ENCODE measurements around the gene APOBEC3G. TPM values are rescaled to one million over a fixed set of nuclear protein-coding genes. Genes with fewer than 3 reads are reported as not detected.
"Not testable (repeated sequence)": the region's sequence is repeated elsewhere in the genome, so short reads cannot be mapped to it uniquely, and the experiment has no call there.

APOBEC3G gene
- total RNA-seq, 1 experiment from 2014 or later: 23.6 TPM

DNA sequence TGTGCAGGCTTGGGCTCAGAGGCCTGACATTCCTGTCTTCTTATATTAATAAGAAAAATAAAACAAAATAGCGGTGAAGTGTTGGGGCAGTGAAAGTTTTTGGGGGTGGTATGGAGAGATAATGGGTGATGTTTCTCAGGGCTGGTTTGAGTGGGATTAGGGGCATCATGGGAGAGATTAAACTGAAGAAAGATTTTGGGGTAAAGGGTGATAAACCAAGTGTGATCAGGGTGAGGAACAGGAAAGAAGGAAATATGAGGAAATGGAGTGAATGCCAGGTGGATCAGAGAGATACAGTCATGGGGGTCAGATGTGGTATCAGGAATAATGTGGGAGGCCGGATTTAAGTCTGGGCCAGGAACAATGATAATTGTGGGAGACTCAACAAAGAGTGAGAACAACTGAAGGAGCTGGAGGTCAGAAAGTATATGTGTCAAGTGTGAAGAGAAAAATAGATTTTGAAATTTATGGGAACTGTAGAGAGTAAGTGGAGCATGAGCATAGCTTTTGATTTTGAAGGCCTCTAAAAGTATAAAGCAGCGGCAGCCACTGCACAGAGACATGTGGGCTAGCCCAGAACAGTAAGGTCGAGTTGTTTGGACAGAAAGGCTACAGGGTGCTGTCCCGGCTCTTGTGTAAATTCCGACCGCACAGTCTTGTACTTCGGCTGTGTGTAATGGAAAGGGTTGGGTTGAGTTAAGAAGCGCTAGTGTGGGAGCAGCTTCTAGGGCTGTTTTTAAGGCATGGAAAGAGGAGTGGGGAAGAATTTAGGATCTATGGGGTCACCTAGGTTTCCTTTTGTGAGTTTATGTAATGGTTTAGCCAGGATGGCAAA is 10.4 kb upstream of the APOBEC3G start:
- DNase-seq (ENCODE audit: low spot score): not testable (repeated sequence)

DNA sequence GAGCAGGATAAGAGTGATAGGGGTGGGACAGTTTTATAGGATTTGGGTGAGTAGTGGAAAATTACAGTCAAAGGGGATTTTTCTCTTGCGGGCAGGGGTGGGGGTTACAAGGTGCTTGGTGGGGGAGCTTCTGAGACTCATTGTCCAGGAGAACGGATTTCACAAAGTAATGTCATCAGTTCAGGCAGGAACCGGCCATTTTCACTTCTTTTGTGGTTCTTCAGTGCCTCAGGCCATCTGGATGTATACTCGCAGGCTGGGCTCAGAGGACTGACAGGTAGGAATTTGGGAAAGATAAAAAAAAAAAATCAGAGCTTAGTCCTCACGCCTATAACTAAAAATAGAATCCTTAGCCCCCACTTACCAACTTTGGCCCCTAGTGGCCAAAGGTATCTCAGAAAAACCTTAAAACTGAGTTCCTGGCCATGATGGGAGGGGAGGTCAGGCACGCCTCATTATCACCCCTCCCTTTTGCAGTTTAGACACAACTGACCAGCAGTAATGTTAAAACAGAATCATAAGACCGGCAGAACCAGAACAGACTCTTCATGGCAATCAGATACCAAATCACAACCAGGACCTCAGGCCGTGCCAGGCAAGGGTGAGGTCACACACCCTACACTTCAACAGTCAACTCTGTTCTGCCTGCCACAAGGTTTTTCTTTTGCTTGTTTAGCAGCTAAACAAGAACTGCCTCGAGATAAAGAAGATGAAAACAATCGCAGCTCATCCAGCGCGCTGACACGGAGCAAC is 8.9 kb upstream of the APOBEC3G start:
- no peak for DNase-seq (ENCODE audit: low spot score)

DNA sequence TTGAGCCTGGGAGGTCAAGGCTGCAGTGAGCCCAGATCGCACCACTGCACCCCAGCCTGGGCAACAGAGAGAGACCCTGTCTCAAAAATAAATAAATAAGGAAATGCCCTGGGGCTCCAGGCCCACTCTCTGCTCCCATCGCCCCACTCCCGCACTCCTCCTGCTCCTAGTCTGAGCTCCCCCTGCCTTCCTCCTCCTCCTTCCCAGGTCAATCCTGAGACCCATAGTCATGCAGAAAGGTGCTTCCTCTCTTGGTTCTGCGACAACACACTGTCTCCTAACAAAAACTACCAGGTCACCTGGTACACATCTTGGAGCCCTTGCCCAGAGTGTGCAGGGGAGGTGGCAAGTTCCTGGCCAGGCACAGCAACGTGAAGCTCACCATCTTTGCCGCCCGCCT is 6.9 kb upstream of the APOBEC3G start:
- no peak for DNase-seq (ENCODE audit: low spot score)

DNA sequence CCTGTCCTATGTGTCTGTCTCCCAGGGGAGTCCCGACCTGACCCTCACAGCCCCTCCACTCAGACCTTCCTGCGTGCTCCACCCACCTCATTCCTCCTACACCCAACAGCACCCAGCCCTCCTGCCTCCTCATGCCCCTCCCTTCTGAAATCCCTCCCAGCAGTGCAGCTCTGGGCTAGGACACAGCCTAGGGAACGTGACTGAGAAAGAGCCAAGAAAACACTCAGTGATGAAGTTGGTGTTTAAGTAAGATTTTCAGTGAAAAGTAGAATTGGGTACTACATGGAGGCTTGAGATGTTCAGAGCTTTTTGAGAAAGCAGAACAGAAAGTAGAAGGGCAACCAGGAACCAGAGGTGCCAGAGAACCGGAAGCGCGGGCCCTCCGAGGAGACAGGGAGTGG is 4.5 kb upstream of the APOBEC3G start:
- DNase-seq (ENCODE audit: low spot score): not testable (repeated sequence)

DNA sequence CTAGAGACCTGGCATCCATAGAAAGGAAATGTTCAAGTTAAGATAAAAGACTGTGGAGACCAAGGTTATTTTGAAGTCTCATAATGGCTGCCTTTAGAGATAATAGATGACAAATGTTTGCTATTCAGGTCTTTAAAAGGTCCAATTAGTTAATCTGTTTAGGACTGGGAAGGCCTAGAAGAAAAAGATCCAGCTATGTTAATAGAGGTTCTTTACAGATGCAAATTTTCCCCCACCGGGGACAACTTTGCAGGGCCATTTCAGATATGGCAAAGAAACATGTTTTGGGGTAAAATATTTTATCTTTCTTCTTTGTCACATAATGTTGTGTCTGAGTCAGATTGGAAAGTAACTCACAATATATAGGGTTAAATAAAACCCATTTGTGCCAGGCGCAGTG is 3.1 kb upstream of the APOBEC3G start:
- no peak for DNase-seq (ENCODE audit: low spot score)

DNA sequence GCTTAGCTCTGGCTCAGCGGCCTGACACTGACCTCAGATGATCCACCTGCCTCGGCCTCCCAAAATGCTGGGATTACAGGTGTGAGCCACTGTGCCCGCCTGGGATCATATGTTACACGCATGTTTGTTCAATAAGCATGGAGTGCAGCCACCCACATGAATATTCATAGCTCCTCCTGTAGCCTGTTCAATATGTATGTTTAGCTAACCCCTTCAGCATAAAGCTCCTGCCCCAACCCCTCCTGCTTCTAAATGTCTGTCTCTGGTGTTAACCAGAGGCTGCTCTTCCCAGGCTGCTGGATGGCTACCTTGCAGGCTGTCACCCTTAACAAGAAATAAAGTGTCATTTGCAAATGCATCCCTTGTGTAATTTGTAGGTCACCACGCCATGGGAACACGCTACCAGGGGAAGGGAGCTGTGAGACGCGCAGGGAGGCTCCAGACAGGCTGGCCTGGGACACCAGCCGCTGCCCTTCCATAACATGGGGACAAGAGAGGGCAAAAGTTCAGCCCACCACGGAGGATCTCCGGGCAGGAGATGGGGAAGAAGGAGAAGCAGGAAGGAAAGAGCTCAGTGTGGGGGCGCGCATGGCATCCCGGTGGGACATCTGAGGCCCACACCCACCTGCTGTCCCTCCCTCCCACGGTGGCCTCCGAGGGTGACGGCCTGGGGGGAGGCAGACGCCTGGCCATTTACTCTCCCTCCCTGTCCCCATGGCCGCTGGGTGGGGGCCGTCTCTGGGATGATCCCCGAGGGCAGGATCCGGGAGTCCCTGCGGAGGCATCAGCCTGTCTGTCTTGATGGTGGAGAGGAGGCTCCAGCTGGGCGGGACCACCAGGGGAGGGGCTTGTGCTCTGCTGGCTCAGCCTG is 685 bp upstream of the APOBEC3G start:
- not testable (repeated sequence) for DNase-seq (ENCODE audit: low spot score)

DNA sequence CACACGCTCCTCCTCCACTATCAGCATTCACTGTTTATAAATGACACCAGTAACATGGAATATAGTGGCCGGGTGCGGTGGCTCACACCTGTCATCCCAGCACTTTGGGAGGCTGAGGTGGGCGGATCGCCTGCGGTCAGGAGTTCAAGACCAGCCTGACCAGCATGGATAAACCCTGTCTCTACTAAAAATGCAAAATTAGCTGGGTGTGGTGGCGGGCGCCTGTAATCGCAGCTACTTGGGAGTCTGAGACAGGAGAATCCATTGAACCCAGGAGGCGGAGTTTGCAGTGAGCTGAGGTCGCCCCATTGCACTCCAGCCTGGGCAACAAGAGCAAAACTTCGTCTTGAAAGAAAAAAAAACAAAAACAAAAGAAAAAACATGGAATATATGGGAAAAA is 837 bp downstream of the APOBEC3G start:
- not testable (repeated sequence) for DNase-seq (ENCODE audit: low spot score)

DNA sequence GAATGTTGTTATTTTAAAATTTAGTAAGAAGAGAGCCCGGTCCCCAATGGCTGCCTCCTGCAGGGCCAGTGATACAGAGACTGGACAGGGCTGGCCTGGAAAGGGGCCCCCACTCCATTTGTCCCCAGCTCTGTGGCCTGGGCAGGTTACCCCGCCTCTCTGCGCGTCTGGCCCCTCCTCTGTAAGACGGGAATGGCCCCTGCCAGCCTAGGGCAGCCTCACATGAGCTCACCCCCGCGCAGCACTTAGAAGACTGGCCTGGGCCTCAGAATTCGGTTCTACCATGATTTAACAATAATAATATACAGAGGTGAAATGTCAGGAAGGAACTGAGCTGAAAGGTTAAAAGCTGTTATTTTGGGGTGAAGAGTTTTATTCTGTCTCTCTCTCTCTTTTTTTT is 1.3 kb downstream of the APOBEC3G start:
- no peak for DNase-seq (ENCODE audit: low spot score)

DNA sequence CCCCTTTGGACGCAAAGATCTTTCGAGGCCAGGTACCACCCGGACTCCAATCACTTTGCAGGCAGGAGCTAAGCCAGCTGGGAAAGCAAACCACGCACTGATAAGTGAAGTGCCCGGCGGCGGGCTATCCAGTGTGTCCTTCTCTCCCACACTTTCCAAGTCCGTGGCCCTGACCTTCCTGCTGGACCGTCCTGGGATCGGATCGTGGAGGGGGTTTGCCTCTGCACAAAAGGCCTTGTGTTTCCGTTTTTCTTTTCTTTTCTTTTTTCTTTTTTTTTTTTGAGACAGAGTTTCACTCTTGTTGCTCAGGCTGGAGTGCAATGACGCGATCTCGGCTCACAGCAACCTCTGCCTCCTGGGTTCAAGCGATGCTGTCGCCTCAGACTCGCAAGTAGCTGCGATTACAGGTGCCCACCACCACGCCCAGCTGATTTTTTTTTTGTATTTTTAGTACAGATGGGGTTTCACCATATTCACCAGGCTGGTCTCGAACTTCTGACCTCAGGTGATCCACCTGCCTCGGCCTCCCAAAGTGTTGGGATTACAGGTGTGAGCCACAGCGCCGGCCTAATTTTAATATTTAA is 2.1 kb downstream of the APOBEC3G start:
- not testable (repeated sequence) for DNase-seq (ENCODE audit: low spot score)

DNA sequence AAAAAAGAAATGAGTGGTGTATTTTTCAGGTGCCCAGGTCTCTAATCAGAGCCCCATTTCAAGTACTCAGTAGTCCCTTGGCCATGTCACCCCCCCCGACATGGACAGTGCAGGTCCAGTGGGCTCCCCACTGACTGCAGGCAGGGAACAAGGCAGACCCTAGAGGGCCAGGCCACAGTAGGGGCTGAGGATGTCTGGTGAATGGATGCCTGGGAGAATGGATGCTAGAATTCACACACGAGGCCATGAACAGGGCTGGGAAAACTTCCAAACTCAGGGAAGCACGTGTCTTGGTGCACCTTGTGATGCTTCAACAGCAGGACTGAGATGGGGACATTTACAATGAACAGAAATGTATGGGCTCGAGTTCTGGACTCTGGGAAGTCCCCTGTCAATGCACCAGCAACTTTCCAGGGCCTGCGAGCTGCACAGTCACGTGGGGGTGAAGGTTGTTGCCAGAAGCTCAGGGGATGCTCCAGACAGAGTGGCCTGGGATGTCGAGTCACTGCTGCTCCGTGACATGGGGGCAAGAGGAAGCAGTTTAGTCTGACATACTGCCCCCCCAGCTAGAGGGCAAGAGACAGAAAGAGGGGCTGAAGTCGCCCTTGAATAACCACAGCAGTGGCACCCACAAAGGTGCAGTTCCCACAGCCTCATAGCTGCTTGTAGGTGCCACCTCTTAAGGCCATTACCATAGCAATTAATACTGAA is 3.1 kb downstream of the APOBEC3G start:
- DNase-seq (ENCODE audit: low spot score): no peak

DNA sequence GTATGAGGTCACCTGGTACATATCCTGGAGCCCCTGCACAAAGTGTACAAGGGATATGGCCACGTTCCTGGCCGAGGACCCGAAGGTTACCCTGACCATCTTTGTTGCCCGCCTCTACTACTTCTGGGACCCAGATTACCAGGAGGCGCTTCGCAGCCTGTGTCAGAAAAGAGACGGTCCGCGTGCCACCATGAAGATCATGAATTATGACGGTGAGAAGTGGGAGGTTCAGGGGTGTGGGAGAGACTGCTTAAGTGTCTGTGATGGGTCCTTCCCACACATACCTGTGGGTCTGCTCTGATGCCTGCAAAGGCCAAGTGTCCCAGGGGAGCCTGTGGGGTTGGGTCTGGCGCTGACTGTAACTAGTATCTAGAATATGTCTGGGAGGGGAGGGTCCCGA is 3.9 kb downstream of the APOBEC3G start:
- DNase-seq (ENCODE audit: low spot score): no peak

DNA sequence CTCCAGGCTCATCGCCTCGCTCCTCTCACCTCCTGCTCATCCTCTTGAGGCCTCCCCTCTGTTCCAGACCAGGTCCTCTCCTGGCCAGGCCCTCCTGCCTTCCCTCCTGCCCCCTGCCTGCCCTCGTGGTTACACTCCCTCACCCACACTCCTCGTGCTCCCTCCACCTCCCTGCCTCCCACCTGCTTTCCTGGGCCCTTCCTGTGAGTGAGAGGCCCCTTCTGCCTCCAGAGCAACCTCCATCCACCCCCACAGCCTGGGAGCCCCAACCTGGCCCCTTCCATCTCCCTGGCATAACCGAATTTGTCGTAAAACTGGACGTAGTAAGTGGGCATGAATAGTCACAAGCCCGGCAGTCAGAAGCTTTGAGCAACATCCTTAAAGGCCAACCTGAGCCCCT is 4.5 kb downstream of the APOBEC3G start:
- DNase-seq (ENCODE audit: low spot score): no peak

DNA sequence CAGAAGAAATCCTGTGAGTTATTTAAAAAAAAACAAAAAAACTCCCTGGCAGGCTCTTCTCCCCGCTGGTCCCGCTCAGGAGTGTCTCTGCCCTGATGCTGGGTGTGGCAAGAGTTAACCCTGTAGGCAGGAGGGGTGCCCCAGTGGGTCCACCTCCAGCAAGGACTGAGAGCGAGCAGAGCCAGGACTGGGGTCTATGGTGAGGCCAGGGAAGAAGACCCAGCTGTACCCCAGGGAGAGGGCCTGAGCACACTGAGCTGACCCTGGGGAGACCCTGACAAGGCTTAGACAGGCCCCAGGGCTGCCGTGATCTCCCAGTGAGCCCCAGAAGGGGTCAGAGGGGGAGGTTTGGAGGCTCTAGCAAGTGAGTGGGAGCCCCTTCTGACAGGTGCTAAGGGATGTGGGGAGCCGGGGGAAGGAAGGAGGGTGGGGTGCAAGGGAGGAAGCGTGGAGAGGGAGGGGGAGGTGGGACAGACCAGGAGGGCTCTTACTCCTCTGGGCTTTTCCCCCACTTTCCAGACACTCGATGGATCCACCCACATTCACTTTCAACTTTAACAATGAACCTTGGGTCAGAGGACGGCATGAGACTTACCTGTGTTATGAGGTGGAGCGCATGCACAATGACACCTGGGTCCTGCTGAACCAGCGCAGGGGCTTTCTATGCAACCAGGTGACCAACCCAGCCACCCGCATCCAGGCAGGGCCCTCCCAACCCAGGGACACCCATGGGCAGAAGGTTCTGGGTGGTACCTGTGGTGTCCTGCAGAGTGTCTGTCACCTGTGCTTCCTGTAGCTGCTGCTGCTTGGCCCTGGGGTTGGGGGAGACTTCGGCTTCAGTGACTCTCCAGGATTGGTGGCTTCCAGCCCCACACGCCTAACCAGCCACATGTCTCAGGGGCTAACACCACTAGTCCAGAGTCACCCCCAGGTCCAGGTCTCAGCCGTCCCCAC is 6.4 kb downstream of the APOBEC3G start:
- no peak for DNase-seq (ENCODE audit: low spot score)

DNA sequence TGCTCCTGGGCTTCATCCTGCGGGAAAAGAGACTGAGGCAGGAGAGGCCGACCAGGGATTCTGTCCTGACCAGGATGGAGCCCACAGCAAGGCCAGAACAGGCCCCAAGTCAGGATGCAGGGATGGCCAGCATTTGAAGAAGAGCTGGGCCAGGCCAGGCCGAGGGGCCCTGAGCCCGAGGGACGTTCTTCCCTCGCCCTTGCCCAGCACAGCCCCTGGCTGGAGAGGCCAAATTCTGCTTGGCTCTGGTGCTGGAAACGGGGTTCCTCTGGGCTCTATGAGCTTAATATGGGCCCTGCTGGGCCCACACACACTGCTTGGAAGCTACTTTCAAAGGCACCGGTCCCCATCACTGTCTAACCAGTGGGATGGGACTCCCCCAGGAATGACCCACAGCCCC is 7.6 kb downstream of the APOBEC3G start:
- no peak for DNase-seq (ENCODE audit: low spot score)

DNA sequence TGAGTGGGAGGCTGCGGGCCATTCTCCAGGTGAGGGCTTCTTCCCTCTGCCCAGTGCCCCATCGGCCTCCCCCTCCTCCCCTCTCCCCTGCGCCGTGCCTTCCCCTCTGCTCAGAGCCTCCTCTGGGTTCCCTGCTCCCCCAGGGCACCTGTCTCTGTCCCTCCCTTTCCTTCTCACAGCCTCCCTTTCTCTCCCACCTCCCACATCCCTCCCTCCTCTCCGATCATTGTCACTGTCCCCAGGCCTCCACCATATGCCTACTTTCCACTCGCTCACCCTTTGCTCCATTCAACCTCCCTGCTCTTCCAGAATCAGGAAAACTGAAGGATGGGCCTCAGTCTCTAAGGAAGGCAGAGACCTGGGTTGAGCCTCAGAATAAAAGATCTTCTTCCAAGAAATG is 10.0 kb downstream of the APOBEC3G start:
- DNase-seq (ENCODE audit: low spot score): no peak

DNA sequence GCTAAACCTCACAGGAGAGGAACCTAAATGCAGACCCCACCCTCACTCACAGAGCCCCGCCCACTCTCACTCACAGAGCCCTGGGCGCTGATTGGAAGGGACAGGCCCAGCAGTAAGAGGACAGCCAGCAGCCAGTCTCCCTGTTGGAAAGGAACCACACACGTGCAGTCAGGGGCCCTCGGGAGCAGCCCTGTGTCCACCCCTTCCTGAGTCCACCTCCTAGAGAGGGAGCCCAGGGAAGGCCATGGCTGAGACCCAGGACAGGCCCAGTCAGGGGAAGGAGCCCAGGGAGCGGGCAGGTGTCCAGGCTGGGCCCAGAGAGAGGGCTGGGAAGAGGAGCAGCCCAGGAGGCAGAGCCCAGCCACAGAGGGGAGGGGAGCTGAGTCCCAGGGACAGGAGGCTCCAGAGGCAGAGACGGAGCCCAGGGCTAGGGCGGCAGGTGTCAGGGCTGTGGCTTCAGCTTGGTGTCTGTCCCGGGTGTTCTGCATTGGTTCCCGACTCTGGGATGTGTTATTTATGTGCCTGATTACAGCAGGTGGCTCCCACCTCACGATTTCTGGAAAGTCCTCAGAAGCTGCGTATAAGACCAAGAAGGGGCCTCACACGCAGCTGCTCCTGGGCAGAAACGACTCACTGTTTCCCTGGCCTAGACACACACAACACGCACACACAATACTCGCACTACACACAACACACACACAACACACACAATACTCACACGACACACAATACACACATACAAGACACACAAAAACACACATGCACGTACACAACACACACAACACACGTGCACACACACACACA is 11.0 kb downstream of the APOBEC3G start:
- DNase-seq (ENCODE audit: low spot score): no peak

DNA sequence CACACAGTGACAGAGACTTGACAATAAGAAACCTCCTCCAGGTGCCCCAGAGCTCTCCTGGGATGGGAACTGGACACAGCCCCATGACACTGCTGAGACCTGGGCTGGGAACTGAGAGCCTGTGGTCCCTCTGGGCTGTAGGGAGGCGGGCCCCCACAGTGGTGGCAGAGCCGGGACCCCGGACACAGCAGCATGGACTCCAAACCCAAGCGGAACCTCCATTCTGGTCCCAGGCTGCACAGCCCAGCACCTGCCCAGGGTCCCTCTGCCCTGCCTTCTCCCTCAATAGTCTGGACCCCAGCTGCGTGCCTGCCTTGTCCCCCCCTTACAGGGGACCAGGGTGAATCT is 11.6 kb downstream of the APOBEC3G start:
- DNase-seq (ENCODE audit: low spot score): no peak

DNA sequence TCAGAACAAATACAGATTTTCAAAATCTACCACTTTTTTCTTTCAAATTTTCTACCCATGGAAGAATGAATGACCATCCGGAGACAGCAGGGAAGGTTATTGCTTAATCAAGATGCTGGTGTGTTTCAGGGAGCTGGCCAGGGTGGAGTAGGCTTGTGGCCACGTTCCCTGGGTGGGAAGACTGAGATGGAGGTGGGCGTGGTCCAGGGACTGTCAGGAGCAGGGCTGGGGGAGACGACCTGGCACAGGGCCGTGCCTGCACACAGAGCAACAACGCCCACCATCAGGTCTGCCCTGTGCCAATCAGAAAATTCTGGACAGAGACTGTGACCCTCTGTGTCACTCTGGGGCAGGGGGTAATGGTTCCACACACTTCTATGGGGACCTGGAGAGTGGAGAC is 12.9 kb downstream of the APOBEC3G start:
- no peak for DNase-seq (ENCODE audit: low spot score)

DNA sequence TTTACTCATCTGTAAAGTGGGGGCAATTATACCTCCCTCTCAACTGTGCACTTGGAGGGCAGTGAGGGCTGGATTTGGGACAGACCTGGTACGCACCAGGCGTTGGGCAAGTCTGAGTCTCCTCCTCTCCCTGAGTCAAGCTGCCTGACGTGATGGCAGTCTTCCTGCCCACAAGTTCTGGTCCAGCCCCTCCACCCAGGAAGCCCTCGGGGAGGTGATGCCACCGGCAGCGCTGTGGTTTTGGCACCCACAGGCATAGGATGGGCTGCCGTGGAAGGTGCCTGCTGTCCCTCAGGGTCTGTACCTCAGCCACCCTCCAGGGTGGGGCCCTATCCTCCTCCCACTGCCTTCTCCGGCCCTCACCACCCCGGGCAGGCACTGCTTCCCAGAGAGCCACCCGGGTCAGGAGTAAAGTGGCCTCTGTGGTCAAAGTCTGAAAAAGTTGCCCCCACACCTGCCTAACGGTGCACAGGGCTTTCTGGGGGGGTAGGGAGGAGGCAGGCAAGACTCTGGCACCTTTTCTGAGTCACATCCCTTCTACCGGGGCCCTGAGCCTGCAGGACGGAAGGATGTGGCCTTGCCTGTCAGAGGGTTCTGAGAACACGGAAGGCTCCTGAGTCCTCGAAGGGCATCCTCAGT is 13.5 kb downstream of the APOBEC3G start:
- DNase-seq (ENCODE audit: low spot score): peak; percentile 72
